GM18909 (cell line): ENCODE results near the gene AAK1.
"Not testable (repeated sequence)": the region's sequence is repeated elsewhere in the genome, so short reads cannot be mapped to it uniquely, and the experiment has no call there.

Experiments used
- ATAC-seq: cut with Tn5 transposase; IDR thresholded peaks from one replicate; pipeline ENCODE4 v1.9.1; 2021; ENCODE audit warnings: mild to moderate bottlenecking; ENCODE audit not compliant: unreplicated experiment, poor library complexity

The AAK1 gene

DNA sequence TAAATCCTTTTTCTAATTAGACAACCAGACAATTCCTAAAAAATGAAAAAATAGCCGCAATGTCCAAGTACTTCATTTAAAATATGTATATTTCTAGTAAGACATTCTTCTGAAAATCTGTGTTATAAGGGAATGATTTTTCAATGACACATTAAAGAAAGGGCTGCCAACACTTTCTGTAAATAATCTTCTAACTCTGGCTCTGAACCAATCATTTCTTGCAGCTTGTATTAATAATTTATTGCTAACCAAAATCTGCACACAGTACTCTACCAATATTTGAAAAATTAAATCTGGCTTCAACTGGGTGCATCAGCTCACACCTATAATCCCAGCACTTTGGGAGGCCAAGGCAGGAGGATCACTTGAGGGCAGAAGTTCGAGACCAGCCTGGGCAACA, 214.6 kb downstream of the AAK1 start:
- no peak for ATAC-seq

DNA sequence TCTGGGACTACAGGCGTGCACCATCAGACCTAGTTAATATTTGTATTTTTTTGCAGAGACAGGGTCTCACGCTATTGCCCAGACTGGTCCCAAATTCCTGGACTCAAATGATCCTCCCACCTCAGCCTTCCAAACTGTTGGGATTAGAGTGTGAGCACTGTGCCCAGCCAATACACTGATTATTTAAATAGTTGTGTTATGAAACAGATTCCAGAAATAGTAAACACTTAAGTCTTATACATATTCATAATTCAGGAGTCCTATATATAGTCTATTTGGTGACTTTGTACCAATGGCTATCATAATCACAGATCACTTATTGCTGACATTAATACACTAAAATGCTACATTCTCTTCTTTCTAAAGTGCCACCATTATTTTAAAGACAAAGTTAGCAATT, 219.1 kb downstream of the AAK1 start:
- no peak for ATAC-seq

DNA sequence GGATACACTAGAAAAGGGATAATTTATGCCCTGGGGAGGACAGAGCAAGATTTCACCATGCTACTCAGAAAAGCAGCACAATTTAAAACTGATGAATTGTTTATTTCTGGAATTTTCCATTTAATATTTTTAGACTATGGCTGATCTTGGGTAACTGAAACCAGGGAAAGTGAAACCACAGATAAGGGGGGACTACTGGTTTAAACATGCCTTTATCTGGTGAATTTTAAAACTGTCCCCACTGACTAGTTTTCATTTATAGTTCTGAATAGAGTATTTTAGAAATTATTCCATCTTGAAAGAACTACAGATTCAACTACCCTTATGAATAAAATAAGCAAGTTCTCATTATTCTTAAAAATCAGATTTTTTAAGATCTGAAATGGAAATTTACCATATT, 221.3 kb downstream of the AAK1 start:
- ATAC-seq = no peak

DNA sequence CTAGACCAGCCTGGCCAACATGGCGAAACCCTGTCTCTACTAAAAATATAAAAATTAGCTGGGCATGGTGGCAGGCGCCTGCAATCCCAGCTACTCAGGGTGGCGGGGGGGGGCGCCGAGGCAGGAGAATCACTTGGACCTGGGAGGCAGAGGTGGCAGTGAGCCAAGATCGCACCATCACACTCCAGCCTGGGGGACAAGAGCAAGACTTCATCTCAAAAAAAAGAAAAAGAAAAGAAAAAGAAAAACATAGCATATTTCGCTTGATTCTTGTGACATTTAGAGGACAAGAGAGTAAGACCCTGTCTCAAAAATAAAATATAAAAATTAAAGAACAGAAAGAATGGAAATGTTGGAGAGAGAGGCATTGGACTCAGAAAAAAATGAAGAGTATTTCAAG, 224.4 kb downstream of the AAK1 start:
- not testable (repeated sequence) for ATAC-seq

DNA sequence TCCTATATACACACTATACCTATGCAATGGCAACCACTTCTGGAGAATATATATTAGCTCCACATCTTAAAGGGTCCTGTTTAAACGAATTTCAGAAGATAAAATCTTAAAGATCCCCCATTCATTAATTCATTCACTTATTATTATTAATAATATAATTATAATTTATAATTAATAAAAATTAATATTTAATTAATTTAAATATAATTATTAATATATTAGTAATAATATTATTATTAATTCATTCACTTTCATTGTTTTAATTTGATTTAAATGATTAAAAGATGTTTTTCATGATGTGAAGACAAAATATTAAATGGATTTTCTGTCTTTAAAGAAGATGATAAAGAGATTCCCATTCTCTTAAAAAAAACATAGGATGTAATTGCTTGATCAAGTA, 227.4 kb downstream of the AAK1 start:
- no peak for ATAC-seq
